D721Med (cell line): Measurements from ENCODE around the gene MC2R.

Experiments
- DNase-seq: peaks from one replicate; pipeline ENCODE4 v3.0.0; 2011; ENCODE audit warnings: low spot score; ENCODE audit not compliant: insufficient read length
- FAIRE-seq: peaks from 2 replicates; lab custom pipeline; 2011; peaks lifted over from hg19 to GRCh38; lab: Jason Lieb, UNC
- TF ChIP-seq, protein P1 (sequence below): IDR thresholded peaks from 2 replicates; pipeline ENCODE4 v1.5.1; 2012; ENCODE audit warnings: mild to moderate bottlenecking, control low read depth; ENCODE audit not compliant: insufficient read depth; ENCODE audit errors: missing control alignments

The MC2R gene

DNA sequence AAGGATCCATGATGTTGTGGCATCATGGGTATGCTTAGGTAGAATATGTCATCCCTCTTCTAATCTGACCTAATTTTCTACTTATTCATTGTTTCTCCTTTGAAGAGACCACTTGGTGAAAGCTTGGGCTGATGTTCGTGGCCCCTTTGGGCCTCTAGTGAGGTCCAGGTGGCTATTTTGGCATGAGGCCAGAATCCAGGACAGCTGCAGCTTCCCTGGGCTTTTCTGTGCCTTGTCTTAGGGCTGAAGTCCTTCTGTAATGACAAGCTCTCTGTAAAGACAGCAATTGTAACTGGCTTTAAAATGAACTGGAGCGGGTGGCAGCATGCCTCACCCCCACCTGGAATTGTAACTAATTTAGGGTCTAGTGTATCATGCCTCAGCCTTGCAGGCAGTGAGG lies 15.6 kb upstream of the MC2R start:
- DNase-seq: no peak

DNA sequence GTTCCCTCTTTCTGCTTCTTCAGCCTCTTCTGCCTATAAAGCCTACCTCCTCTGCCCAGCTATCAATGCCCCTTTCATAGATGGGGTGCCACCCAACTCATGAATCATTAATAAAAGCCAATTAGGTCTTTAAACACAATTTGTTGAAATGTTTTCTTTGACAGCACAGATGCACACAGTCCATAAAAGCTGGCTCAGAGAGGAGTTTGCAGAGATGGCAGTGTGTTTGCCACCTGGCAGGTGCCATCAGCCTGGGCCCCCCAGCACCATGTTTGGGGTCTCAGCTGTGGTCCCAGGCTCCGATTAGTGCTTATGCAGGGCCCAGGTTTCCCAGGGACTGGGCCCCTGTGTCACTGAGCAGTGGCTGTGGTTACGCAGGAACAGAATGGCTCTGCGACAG lies 7.9 kb upstream of the MC2R start:
- DNase-seq: no peak
- TF ChIP-seq, protein P1, sequence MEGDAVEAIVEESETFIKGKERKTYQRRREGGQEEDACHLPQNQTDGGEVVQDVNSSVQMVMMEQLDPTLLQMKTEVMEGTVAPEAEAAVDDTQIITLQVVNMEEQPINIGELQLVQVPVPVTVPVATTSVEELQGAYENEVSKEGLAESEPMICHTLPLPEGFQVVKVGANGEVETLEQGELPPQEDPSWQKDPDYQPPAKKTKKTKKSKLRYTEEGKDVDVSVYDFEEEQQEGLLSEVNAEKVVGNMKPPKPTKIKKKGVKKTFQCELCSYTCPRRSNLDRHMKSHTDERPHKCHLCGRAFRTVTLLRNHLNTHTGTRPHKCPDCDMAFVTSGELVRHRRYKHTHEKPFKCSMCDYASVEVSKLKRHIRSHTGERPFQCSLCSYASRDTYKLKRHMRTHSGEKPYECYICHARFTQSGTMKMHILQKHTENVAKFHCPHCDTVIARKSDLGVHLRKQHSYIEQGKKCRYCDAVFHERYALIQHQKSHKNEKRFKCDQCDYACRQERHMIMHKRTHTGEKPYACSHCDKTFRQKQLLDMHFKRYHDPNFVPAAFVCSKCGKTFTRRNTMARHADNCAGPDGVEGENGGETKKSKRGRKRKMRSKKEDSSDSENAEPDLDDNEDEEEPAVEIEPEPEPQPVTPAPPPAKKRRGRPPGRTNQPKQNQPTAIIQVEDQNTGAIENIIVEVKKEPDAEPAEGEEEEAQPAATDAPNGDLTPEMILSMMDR: no peak
- no peak for FAIRE-seq

More for the DNA sequence above, 15.6 kb upstream of the MC2R start:
- TF ChIP-seq, protein P1: no peak
- FAIRE-seq: no peak

GRCh38 chr18:13918898-13919297 lies 3.6 kb upstream of the MC2R start:
- TF ChIP-seq, protein P1: no peak
- DNase-seq: no peak

GRCh38 chr18:13917401-13917800 lies 2.1 kb upstream of the MC2R start:
- DNase-seq (no peak), FAIRE-seq (no peak)
- TF ChIP-seq, protein P1: no peak

More at GRCh38 chr18:13918898-13919297, 3.6 kb upstream of the MC2R start:
- FAIRE-seq: no peak

DNA sequence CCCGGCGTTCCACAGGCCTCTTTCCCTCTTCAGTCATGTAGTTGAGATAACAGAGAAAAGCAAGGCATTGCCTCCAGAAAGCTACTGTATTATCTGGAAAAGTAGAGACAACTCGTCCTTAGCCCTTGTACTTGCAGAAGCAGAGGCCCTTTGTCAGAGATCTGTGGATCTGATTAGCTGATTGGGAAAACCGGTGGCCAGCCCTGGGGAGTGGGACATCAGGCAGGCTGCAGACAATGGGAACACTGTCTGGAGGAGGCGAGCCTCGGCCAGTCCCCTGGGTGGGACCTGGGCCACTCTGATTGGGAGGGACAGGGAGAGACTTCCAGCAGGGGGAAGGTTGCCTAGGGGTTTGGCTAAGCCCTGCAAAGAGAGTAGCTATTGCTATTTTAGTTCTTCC lies 1.2 kb upstream of the MC2R start:
- TF ChIP-seq, protein P1: no peak
- FAIRE-seq: no peak
- no peak for DNase-seq

DNA sequence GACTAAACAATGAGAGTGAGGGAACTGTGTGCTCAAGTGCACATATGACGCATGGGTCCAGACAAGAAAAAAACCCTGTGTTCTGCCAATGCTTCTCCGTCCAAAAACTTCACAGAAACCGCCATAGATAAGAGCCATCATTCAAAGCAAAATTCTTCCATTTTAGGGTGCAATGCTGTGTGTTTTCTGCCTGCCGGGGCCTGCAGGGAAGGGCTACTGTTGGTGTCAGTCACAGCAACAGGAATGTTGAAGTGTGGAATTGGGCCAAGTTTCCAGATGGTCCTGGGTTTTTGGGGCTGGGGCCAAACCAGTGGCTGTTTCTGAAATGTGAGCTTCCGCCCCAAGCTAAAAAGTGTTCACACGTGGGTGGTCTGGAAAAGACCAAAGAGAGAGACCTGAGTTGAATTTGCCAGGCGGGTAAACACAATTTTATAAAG lies 677 bp upstream of the MC2R start:
- TF ChIP-seq, protein P1: no peak
- no peak for DNase-seq
- no peak for FAIRE-seq

GRCh38 chr18:13914756-13915155 lies 580 bp downstream of the MC2R start:
- DNase-seq: no peak
- no peak for FAIRE-seq
- TF ChIP-seq, protein P1: no peak
